K562 (cell line): ENCODE results near the gene PPP1R2B. TPM values are rescaled to one million over a fixed set of nuclear protein-coding genes. Genes with fewer than 3 reads are reported as not detected.

Experiments used
- ATAC-seq: fragments of 200-7000 bp; cut with Tn5 transposase; 3 replicates; pipeline ENCODE4 v1.9.1; 2020; ENCODE audit warnings: moderate library complexity
- BruUV-seq: library from RNA; stranded (reverse); fragments of 400-500 nt; replicated peaks from 2 replicates; lab custom pipeline; 2021; lab: Mats Ljungman, UMichigan
- CTCF ChIA-PET: fragments of 300-600 bp; formaldehyde crosslinking; extraction: SDS; loops from one replicate; lab custom pipeline; 2021; ENCODE audit warnings: low intra/inter-chr PET ratio; lab: Yijun Ruan, JAX
- POLR2A ChIA-PET: fragments of 300-600, 350-650 bp; sonication (Branson Sonifier 250); formaldehyde crosslinking; extraction: SDS; loops from one replicate; lab custom pipeline; 2021; ENCODE audit warnings: antibody characterized with exemption, inconsistent platforms; lab: Yijun Ruan, JAX
- DNase-seq, 4 experiments: peaks; one replicate each; pipeline versions ENCODE4 v3.0.0 to v3.0.0-alpha.2; 2011 to 2018; ENCODE audit warnings: low spot score in 3 of 4, mixed read lengths in 3 of 4; ENCODE audit errors: extremely low read depth in 1 of 4
- FAIRE-seq: peaks from 2 replicates; lab custom pipeline; 2011; peaks lifted over from hg19 to GRCh38; lab: Jason Lieb, UNC
- H2AFZ ChIP-seq: 2 replicates; pipeline ENCODE4 v1.6.0; 2011; ENCODE audit warnings: low read depth, low read length, control low read depth, inconsistent platforms
- H3K27ac ChIP-seq: fragments of 200-600 bp; 3 replicates; pipeline ENCODE4 v1.8.0; 2011; ENCODE audit warnings: low read depth, mild to moderate bottlenecking, control low read depth, inconsistent platforms, low read length, moderate library complexity, mixed read lengths; ENCODE audit errors: extremely low read depth
- H3K27me3 ChIP-seq, 2 experiments: fragments of 300-600 bp in 1 of 2; 2 replicates in 1 of 2; 3 replicates in 1 of 2; pipeline versions ENCODE4 v1.6.0 to v1.8.0; 2011; ENCODE audit warnings: inconsistent platforms in 2 of 2, low read length in 2 of 2, mild to moderate bottlenecking in 1 of 2, mixed read lengths in 1 of 2, moderate library complexity in 1 of 2; ENCODE audit not compliant: control insufficient read depth in 2 of 2, insufficient read depth in 2 of 2
- H3K36me3 ChIP-seq: fragments of 300-600 bp; 3 replicates; pipeline ENCODE4 v1.8.0; 2011; ENCODE audit warnings: mild to moderate bottlenecking, low read length, inconsistent platforms; ENCODE audit not compliant: control insufficient read depth, insufficient read depth
- H3K4me1 ChIP-seq, 2 experiments: fragments of 200-600 bp in 1 of 2; replicated peaks in 1 of 2; 2 replicates in 1 of 2; 3 replicates in 1 of 2; pipeline versions ENCODE4 v1.5.1 to v1.8.0; 2011; ENCODE audit warnings: inconsistent platforms in 2 of 2, low read length in 2 of 2, mild to moderate bottlenecking in 1 of 2, mixed read lengths in 1 of 2, moderate library complexity in 1 of 2; ENCODE audit not compliant: control insufficient read depth in 2 of 2, insufficient read depth in 2 of 2
- H3K4me2 ChIP-seq: 2 replicates; pipeline ENCODE4 v1.6.1; 2011; ENCODE audit warnings: low read length, control low read depth, inconsistent platforms, mixed read lengths; ENCODE audit not compliant: insufficient read depth
- H3K4me3 ChIP-seq: fragments of 200-600 bp; sonication (generic), shearing (Covaris generic); 2 replicates; pipeline ENCODE4 v1.5.1; 2016; ENCODE audit warnings: control low read depth, inconsistent platforms
- H3K79me2 ChIP-seq: fragments of 200-600 bp; 3 replicates; pipeline ENCODE4 v1.8.0; 2011; ENCODE audit warnings: low read length, inconsistent platforms; ENCODE audit not compliant: control insufficient read depth, insufficient read depth
- H3K9ac ChIP-seq, 2 experiments: 2 replicates each; pipeline versions ENCODE4 v1.6.0 to v1.6.1; 2011; ENCODE audit warnings: low read depth in 2 of 2, low read length in 2 of 2, control low read depth in 1 of 2, inconsistent platforms in 1 of 2, mild to moderate bottlenecking in 1 of 2, mixed read lengths in 1 of 2; ENCODE audit not compliant: insufficient read depth in 1 of 2
- H3K9me1 ChIP-seq: one replicate; pipeline ENCODE4 v1.6.0; 2011; ENCODE audit warnings: inconsistent platforms, mild to moderate bottlenecking, low read length, moderate library complexity; ENCODE audit not compliant: control insufficient read depth, insufficient read depth
- H3K9me3 ChIP-seq: replicated peaks from 2 replicates; pipeline ENCODE4 v1.5.1; 2011; ENCODE audit warnings: low read depth, low read length, inconsistent platforms; ENCODE audit not compliant: control insufficient read depth, insufficient read depth
- H4K20me1 ChIP-seq: replicated peaks from 2 replicates; pipeline ENCODE4 v1.6.1; 2011; ENCODE audit warnings: low read length, inconsistent platforms, mixed read lengths; ENCODE audit not compliant: control insufficient read depth, insufficient read depth
- CBX1 ChIP-seq: sonication (generic); IDR thresholded peaks from 2 replicates; pipeline ENCODE4 v1.6.1; 2016; ENCODE audit warnings: antibody characterized with exemption, low read depth, mild to moderate bottlenecking
- CHD1 ChIP-seq: fragments of 200-600 bp; sonication (generic); IDR thresholded peaks from one replicate; pipeline ENCODE4 v1.6.1; 2012; ENCODE audit warnings: mild to moderate bottlenecking, moderate library complexity, low read length, inconsistent platforms
- EP300 ChIP-seq: IDR thresholded peaks from 2 replicates; pipeline ENCODE4 v1.6.1; 2012; ENCODE audit warnings: low read length, improper control_type of control experiment
- HNRNPK ChIP-seq: fragments of 200-400 bp; formaldehyde crosslinking; IDR thresholded peaks from one replicate; pipeline ENCODE4 v1.6.1; 2018; ENCODE audit warnings: mild to moderate bottlenecking, low read depth, low read length; ENCODE audit not compliant: poor library complexity, severe bottlenecking
- LCOR ChIP-seq: sonication (generic); formaldehyde crosslinking; IDR thresholded peaks from 2 replicates; pipeline ENCODE4 v1.8.0; 2022; ENCODE audit warnings: mild to moderate bottlenecking, missing genetic modification reagents
- MBD1 ChIP-seq: fragments of 250-450 bp; sonication (Bioruptor Pico); IDR thresholded peaks from 2 replicates; pipeline ENCODE4 v1.8.0; 2022; ENCODE audit warnings: inconsistent platforms
- NFE2 ChIP-seq: IDR thresholded peaks from 2 replicates; pipeline ENCODE4 v1.6.1; 2014; ENCODE audit warnings: antibody characterized with exemption, low read depth
- POLR2B ChIP-seq: fragments of 450-650 bp; IDR thresholded peaks from 2 replicates; pipeline ENCODE4 v1.6.1; 2018; ENCODE audit warnings: low read depth; ENCODE audit not compliant: partially characterized antibody
- RBM25 ChIP-seq: fragments of 200-400 bp; formaldehyde crosslinking; IDR thresholded peaks from 2 replicates; pipeline ENCODE4 v1.6.1; 2018; ENCODE audit warnings: low read length, low read depth, moderate library complexity; ENCODE audit not compliant: severe bottlenecking
- SNIP1 ChIP-seq: fragments of 450-650 bp; IDR thresholded peaks from 2 replicates; pipeline ENCODE4 v1.7.1; 2017; ENCODE audit warnings: low read depth, mild to moderate bottlenecking
- TBL1XR1 ChIP-seq, 2 experiments: IDR thresholded peaks; 2 replicates each; pipeline ENCODE4 v1.6.1; 2012; ENCODE audit warnings: improper control_type of control experiment in 2 of 2, low read length in 2 of 2, mild to moderate bottlenecking in 1 of 2
- TGIF2 ChIP-seq: sonication (generic); formaldehyde crosslinking; IDR thresholded peaks from 2 replicates; pipeline ENCODE4 v1.8.1; 2022; ENCODE audit warnings: mild to moderate bottlenecking, missing genetic modification reagents, moderate library complexity
- TRIM24 ChIP-seq, 2 experiments: fragments of 450-650 bp; IDR thresholded peaks; 2 replicates each; pipeline ENCODE4 v1.6.1; 2016
- ZNF717 ChIP-seq: fragments of 250-450 bp; sonication (Bioruptor Pico); IDR thresholded peaks from 2 replicates; pipeline ENCODE4 v1.5.0; 2021
- WGBS: fragments of 100-300 bp; shearing (Covaris generic); methylation state at CpG from one replicate; pipeline ENCODE4 v1.1.6; 2016; ENCODE audit warnings: low coverage, mixed read lengths; ENCODE audit not compliant: insufficient coverage; ENCODE audit errors: missing lambda C conversion rate; 5-methylcytosine and 5-hydroxymethylcytosine counted together
- in situ Hi-C: fragments of 300-500 bp; cut with MboI; formaldehyde crosslinking; loops from 4 replicates; pipeline ENCODE4 v1.15.0; 2018; ENCODE audit warnings: inconsistent platforms, mixed read lengths
- intact Hi-C: fragments of 100-400 bp; cut with micrococcal nuclease; formaldehyde crosslinking; loops from 2 replicates; pipeline ENCODE4 v1.14.2; 2022
- polyA plus RNA-seq, 8 experiments: library from polyadenylated mRNA; depleted of rRNA in 4 of 8; stranded (reverse) in 5 of 8; unstranded in 3 of 8; fragments of >200 nt; fragmentation: Nextera tagmentation in 2 of 8; fragmentation: Illumina TruSeq in 1 of 8; extraction: Ambion mirVana in 2 of 8; extraction: Trizol in 1 of 8; gene quantifications; 2 replicates each; pipeline versions ENCODE4 v1.2.1 to v1.2.3, GENCODE V29; 2011 to 2014; ENCODE audit warnings: inconsistent platforms in 1 of 8, missing spikeins in 1 of 8
- total RNA-seq, 7 experiments: library from RNA; depleted of rRNA in 6 of 7; stranded (reverse); fragments of >200 nt in 6 of 7; fragmentation: Illumina TruSeq in 2 of 7; extraction: Trizol in 2 of 7; gene quantifications; 2 replicates each; pipeline versions ENCODE4 v1.2.1 to v1.2.3, GENCODE V29; 2011 to 2021; ENCODE audit warnings: low replicate concordance in 1 of 7

PPP1R2B gene
- total and polyA plus RNA-seq, 9 of the 15 experiments (the other 6 are each of a cell fraction or from before 2014, with no cell fraction given) = 0.06 to 0.11 TPM; not detected in 7

- TF ChIP-seq MBD1 (CRISPR knock-in tag) = no peak
These were observed 25.9 kb upstream of the PPP1R2B start (continued) for GRCh38 chr5:156824241-156824640.

- BruUV-seq = no TSS peak
- Histone ChIP-seq H3K79me2 (no peaks in the 10 kb centered on the region), H3K36me3 (no peaks in the 10 kb centered on the region), H3K9me3 (no peaks in the 10 kb centered on the region), H3K9me1 (no peaks in the 10 kb centered on the region), H3K4me2 (no peak overlapping the region), H3K27ac (no peak overlapping the region), H3K4me3 (no peak overlapping the region), H3K9ac (no peak overlapping the region), H3K27me3 (no peaks in the 10 kb centered on the region), H3K4me1 (no peaks in the 10 kb centered on the region), H4K20me1 (no peaks in the 10 kb centered on the region), H2AFZ (no peak overlapping the region)
- FAIRE-seq (no peak), ATAC-seq (no peak), DNase-seq (no peak)
- in situ Hi-C loops (no loop called here), intact Hi-C loops (no loop called here)
- ChIA-PET CTCF (no interaction called here), POLR2A (no interaction called here)
- WGBS = 0% methylated on average over 2 of the region's 2 CpGs
- TF ChIP-seq POLR2B (no peak), CBX1 (no peak), LCOR (no peak), RBM25 (no peak), ZNF717 (no peak), EP300 (no peak), SNIP1 (no peak), CHD1 (no peak), TRIM24 (IDR thresholded peaks at IDR 0.05) (no peak), TGIF2 (CRISPR knock-in tag) (no peak), TBL1XR1 (IDR thresholded peaks at IDR 0.05; ENCODE audit: low read length in 2 of 2) (no peak), HNRNPK (no peak), NFE2 (no peak)
These were observed 25.3 kb upstream of the PPP1R2B start for GRCh38 chr5:156824800-156825199.
